ENCODE data around the gene ING5.
A peak's percentile ranks its signal among the peaks of the same experiment; 100 is the strongest.

Gene ING5

DNA sequence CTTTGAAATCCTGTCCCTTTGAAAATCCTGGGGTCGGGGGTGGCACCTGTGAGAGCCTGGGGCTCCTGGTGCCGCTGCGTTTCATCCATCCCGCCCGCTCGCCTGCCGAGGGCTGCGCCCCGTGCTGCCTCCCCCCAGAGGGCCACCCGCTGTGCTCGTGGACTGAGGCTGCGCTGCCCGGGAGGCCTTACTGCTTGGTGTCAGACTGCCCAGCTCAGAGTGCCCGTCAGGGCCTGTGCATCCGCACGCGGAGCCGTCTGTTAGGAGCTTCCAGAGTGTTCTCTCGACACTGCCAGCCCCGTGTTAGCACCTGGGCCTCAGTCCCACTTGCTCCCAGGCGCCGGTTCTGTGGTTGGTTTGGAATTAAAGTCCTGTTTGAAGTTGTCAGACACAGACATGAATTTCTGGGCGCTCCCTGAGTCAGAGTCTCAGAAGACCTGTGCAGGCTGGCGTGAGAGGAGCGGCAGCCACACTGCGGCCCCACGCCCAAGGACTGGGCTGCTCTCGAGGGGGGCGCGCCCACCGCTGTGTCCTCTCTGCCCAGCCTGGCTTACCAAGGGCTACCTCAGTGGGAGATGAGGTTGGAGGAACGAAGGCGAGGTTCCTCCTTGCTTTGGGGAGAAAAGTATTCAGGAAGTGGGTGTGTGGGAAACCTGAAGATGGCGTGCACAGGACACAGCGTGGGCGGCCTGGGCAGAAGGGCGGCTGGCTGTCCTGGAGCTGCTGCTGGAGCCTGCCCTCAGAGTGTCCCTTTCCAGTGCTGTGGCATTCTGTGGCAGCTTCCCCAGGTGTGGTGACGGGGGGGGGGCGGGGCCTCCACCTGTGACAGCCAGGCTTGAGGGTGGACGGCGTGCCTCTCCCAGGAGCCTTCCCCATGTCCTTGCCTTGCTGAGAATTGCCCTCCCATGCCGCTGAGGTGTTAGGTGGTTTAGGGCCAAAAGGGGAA is 29.3 kb upstream of the ING5 start:
- no peak for DNase-seq (ENCODE audit: low read depth)

DNA sequence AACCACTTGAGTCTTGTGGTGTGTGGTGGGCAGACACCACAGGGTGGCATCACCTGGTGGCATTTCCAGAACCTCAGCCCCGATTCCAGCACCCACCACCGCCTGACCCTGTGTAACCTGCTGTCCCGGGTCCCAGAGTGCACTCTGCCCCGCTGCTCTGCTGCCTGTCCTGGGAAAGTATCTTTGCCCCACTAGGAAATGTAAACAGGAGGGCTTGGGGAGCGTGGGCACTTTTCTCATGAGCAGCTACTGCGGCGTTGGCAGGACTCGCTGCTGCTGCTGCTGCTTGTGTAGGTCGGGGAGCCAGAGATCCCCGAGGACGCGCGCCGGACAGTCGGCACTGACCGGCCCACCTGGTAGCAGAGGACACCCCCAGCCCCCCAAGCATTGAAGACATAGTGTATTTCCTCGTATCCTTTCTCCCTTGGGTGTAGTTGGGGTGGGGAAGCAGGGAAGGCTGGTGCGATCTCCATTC is 28.6 kb upstream of the ING5 start:
- DNase-seq (ENCODE audit: low read depth), result no peak

DNA sequence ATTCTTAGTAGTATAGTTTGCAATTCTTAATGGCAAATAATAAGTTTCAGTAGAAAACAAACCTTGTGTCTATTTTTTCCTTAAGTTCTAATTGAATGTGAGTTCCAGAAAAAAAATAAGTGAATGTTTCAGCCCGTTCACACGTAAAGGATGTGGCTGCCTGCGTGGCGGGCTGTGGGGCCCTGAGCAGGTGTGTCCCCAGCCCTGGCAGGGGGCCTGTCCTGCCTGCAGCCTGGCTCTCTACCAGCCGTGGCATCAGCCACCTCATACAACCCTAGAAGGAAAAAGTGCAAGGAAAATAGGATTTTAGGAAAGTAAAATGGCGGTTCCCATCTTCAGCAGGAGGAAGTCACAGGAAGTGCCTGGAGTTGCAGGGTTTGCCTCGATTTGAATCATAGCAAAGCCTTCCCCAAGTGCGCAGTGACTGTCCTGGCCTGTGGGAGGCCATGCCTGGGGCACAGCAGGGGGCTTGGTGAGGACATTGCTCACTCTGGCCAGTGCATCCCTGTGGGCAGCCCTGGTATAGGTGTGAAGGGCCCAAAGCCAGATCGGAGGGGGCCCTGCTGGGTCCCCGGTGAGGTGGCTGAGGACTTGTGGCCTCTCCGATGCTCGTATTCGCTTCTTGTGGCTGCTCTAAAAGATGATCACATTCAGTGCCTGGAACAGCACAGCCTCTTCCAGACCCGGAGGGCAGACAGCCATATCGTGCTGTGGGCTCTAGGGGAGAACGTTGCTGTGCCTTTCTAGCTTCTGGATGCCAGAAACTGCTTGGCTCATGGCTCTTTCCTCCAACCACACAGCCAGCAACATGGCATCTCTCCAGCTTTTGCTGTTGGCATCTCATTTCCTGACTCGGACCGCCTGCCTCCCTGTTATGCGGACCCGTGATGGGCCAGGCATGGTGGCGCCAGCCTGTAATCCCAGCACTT is 27.8 kb upstream of the ING5 start:
- no peak for DNase-seq (ENCODE audit: low read depth)

DNA sequence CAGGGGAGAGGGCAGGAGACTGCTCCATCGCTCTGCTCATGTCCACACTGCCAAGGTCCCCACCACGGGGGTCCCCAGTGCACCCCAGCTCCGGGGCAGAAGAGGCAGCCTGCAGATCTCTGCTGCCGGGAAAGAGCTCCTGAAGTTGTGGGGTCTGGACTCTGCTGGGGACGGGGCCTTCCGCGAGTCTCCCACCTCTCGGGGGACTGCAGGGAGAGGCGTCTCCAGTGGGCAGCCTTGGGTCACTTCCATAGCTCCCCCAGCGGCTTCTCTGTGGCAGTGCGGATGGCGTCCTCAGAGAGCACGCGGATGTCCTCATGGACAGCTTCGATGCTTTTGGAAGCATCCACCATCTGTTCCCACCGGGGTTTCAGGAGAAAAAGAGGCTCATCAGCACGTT is 26.0 kb upstream of the ING5 start:
- DNase-seq (ENCODE audit: low read depth), result no peak

DNA sequence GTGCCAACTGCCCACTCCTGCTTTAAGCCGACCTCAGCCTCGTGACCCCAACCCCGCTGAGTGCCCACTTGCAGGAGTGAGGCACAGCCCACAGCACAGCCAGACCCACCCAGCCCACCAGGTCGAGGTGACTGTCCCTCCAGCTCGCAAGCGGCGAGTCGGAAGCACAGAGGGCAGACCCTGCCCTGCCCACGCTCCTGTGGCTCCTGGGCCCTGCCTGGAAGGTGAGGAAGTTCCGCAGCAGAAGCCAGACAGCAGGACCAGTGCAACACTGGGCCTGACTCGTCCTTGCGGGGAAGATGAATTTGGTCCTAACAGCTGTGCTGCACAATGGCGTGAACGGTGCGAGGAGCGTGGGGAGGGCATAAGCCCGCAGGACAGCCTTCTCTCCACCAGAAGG is 25.2 kb upstream of the ING5 start:
- DNase-seq (ENCODE audit: low read depth), result no peak

DNA sequence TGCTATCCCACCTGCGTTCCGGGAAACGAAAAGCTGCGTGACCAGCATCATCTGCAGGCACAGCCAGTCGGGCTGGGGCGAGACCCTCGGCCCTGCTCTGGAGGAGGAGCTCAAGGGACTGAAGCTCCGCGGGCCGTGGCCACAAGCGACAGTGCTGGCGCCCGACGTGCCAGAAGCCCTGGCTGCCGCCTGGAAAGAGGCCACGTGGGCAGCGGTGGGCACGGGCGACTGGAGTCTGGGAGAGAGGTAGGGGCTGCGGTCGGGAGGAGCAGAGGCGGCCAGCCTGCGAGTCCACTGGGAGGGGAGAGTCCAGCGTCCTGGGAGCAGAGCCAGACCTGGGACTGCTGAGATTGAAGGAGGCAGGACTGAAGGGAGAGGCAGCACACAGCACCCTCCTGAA is 24.4 kb upstream of the ING5 start:
- no peak for DNase-seq (ENCODE audit: low read depth)

DNA sequence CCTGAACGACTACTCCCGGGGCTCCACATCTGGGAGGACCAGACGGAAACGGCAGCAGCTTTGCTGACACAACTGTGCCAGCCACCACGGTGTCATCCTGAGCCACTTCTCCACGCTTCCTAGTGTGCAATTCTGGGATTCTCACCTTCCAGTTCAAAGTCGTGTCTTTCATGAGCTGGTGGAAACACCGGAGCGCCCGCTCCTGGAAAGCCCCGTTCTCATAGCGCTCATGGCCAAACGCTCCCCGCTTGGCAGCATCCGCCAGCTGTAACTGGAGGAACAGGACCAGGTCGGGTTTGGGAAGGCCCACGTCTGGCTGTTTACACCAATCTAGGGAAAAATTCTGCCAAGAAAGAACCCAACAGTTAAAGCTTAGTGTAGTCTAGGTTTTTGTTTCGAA is 23.5 kb upstream of the ING5 start:
- DNase-seq (ENCODE audit: low read depth), result no peak

DNA sequence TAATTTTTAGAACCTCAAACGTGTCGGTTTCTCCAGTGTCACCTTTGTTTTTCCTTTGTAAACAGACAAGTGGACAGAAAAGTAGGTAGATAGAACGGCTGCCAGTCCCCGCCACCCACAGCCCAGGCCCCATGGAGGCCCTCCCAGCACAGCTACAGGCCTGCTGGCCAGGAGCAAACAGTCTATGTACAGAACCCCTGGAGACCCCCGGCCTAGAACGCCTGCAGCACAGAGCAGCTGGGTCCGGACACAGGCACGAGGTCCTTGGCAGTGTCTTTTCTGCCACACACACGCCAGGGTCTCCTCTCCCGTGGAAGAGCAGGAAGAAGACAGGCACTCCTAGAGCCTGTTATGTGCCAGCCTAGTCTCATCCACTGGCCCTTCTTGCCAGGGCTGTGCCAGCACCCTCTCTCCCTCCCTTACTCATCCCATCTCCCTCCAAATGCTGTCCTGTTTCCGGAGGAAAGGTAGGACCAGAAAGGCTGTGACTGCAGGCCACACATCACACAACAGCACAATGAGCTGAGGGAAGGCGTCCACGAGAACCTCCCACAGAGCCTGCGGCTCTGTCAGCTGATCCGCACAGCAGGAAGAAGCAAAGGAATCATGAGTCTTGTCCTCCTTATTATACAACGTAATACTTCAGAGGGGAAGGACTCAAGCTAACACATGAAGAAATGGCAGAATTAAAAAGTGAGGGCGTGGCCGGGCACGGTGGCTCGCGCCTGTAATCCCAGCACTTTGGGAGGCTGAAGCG is 22.9 kb upstream of the ING5 start:
- DNase-seq (ENCODE audit: low read depth), result no peak

DNA sequence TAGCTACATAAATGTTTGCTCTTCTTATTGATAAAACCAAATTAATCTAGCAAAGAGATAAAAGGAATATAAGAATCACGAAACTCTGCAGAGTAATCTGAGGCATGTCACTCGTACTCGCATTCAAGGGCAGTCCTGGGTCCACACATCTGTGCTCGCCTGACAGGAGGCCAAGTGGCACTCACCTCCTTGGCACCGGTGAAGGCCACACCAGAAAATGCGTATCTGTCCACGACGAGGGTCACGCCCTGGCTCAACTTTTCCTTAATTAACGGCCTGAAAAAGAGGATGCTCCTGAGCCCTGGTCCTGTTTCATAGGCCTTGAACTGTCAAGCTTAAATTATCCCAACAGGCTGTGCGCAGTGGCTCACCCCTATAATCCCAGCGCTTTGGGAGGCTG is 21.8 kb upstream of the ING5 start:
- DNase-seq (ENCODE audit: low read depth), result no peak

DNA sequence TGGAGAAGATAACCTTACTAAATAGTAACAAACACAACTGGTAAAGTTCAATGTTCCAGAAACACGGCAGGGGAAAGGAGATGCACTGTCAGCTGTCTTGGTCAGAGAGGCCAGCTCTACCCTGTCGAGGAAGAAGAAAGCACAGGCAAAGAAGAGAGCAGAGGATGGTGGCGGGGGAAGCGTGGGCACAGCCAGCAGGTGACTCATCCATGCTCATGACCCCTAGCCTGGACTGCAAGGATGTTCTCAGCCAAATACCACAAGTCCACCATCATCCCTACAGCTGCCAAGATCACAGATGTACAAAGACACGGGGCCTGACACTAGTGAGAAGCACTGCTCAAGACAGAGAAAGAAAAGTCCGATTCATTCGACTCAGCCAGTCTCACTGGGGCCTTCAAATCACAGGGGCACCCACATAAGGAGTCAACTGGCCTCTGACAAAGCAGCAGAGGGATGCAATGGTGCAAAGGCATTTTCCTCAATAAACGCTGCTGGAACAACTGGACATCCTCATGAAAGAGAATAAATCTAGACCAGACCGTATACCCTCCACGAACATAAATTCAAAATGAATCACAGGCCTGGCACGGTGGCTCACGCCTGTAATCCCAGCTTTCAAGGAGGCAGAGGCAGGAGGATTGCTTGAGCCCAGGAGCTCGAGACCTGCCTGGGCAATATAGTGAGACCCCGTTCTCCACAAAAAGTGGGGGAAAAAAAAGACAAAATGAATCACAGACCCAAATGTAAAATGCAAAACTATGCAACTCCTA is 20.8 kb upstream of the ING5 start:
- no peak for DNase-seq (ENCODE audit: low read depth)

DNA sequence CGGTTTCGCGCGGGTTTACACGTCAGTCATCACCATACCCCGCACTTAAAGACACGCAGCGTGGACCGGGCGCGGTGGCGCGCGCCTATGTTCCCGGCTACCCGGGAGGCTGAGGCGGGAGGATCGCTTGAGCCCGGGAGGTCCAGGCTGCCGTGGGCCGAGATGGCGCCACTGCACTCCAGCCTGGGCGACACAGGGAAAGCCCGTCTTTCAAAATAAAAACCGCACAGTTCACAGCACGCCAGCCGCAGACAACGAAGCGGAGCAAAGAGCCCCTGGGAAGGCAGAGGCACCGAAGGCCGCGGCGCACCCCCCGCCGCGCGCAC is 15.6 kb upstream of the ING5 start:
- no peak for DNase-seq (ENCODE audit: low read depth)

DNA sequence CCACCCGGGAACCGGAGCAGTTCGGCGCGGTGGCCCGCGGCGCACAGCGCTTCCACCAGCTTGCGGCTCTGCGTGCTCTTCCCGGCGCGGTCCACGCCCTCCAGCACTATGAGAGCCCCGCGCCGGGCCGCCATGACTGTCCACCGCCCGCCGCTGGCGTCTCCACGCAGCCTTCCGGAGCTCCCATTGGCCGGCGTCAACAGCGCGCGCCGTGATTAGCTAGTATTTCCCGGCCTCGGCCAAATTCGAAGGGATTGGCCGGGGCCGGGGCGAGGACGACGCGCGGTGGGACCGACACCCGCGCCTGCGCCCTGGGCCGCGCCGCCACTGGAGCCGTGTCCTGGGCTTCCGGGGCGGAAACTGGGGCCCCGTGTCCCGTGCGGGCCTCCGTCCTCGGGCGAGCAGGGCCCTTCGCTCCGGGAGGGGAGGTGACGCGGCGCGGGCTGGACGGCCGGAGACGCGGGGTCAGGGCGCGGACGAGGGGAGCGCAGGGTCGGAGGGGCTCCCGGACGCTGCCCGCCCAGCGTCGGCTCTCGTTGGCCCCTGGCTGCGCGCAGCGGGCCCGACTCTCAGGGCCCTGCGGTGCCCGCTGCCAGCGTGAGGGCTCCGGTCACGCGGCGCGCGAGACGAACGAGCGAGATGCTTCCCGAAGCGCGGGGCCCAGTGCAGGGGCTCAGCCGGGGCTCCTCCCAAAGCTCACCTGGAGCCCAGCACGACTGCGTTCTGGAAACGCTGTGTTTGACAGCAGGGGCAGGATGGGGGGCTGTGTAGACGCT is 15.0 kb upstream of the ING5 start, which contains the start of gene DTYMK:
DTYMK (minus strand) TSS at position 166 of the 776 bp plus-strand sequence; CDS start at position 134, 32 bp downstream.
- DNase-seq (ENCODE audit: low read depth), result peak; percentile 93

DNA sequence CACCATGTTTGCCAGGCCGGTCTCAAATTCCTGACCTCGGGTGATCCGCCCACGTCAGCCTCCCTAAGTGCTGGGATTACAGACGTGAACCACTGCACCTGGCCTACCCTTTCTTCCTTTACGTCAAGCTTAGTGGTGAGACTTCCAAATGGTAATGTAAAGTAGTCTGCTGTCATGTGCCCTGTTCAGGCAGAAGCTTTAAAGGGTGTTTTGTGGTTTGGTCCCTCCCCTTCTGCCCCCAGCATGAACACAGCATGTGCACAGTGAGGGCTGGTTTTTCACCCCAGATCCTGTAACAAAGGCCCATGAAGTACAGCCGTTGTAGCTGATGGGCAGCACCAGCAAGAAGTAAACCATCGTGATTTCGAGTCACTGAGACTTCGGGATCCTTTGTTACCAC is 12.5 kb upstream of the ING5 start:
- no peak for DNase-seq (ENCODE audit: low read depth)

DNA sequence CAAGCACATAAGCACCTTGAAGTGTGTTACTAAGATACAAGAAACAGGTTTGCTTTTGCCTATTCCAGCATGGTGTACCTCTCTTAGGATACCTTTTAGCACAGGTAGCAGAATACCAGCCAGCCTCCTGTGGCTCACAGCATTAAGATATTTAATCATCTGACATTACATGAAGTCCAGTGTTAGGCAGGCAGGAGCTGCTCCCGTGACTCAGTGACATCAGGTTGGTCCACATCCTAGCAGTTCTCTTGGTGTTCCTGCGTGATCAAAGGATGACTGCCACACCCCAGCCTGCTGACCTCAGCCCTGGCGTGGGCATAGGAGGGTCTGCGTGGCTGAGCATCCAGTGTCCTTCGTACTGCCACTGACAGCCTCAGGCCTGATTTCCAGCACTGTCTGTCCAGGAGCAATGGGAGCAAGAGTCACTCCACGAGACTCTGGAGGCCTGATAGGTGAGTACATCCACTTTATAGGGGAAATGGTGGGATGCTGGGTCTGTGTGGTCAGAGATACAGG is 11.6 kb upstream of the ING5 start:
- no peak for DNase-seq (ENCODE audit: low read depth)

DNA sequence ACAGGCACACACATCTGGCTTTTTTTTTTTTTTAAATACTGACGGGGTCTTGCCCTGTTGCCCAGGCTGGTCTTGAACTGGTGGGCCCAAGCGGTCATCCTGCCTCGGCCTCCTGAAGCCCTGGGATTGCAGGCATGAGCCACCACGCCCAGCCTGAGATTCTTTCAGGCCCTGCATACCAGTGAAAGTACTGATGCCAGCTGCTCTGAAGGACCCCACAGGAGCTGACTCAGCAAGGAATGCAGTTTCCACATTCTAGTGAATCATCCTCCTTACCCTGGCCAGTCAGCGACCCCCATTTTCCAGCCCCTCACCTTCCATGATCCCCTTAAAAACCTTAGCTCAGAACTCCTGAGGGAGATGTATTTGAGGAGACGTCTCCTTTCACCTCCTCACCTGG is 9.4 kb upstream of the ING5 start:
- DNase-seq (ENCODE audit: low read depth), result no peak

DNA sequence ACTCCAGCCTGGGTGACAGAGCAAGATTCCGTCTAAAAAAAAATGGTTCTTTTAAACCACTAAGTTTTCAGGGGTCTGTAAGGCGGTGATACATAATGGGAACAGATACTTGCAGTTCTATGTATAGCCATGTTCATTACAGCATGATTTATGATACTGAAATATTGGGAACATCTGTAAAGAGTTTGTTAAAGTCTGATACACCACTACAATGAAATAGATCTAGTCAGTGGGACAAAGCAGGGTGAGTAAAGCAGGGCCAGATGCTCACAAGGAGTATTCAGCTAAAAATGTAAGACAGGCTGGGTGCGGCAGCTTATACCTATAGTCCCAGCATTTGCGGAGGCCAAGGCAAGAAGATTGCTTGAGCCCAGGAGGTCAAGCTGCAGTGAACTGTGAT is 6.2 kb upstream of the ING5 start:
- DNase-seq (ENCODE audit: low read depth), result no peak

DNA sequence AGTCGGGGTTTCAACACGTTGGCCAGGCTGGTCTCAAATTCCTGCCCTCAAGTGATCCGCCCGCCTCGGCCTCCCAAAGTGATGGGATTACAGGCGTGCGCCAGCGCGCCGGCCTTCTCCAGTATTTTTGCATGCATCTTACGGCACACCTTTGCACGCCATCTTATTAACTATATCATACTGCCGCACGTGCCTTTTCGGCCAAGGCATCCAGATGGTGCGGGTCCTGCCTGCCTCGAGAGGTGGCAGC is 765 bp upstream of the ING5 start:
- no peak for DNase-seq (ENCODE audit: low read depth)

DNA sequence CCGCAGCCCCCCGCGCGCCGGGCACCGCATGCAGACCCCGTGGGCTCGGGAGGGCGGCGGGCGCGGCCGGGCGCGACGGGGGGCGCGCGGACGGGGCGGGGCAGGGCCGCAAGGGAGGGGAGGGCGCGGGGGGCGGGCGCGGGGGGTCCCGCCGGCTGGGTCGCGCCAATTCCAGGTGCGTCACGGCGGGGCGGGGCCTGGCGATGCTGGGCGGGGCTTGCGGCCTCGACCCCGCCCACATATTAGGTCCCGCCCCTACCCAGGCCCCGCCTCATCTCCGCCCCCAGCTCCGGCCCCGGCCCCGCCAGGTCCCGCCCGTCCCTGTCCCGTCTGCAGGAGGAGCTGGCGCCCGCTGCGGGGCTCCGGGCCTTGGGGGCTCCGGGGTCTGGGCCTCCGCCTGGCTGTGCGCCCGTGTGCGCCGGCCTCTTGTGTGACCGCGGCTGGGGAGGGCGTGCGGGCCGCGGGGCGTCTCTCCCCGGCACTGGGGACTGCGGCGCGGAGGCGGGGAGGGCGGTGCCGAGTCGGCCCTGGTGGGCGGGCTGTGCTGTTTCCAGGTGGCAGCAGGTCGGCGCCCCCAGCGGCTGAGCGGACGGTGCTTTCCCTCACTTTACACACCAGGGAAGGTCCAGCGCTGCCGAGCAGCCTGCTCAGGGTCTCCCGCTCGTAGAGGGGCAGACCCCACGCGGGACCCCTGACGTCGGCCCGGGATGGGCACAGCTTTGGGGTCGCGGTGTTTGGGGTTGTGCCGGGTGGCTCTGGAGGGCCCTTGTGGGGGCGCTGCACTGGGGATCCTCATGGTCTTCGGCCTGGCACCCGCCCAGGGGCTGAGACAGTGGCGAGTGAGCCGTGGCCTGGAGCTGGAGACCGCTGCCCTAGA is 554 bp downstream of the ING5 start:
- DNase-seq (ENCODE audit: low read depth), result peak; percentile 81

DNA sequence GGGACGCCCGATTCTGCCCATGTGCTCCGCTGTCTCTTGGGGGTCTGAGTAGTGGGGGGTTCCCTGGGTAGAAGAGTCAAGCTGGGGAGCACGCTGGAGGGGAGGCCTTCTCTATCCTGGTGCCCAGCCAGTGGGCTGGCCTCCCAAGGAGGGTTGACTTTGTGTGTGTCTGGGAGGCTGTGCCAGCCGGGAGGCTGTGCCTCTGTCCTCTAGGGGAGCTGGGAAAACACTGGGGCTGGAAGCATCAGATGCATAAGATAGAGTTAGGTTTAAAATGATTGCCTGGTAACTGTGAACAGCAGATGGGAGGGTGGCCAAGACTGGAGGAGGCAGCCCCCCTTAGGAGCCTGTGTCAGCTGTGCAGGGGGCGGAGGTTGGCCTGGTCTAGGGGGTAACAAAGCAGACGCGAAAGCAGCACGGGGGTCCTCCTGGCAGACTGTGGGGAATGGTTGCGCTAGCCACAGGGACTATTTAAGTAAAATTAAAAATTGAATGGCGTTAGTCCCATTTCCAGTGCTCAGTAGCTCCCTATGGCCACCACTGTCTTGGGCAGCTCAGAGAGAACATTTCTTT is 1.3 kb downstream of the ING5 start:
- DNase-seq (ENCODE audit: low read depth), result no peak
